Gastroesophageal sphincter (tissue), 3 donors: ENCODE measurements around the gene STRN4.

ENCODE experiments used
- CTCF ChIP-seq, 4 experiments: fragments of 200-600 bp in 2 of 4; fragments of 450-650 bp in 2 of 4; sonication (generic) in 1 of 4; IDR thresholded peaks; one replicate each; pipeline ENCODE4 v1.5.1; 2017 to 2019; ENCODE audit warnings: antibody characterized with exemption in 4 of 4, mild to moderate bottlenecking in 2 of 4, moderate library complexity in 2 of 4
- EP300 ChIP-seq: sonication (generic); formaldehyde crosslinking; IDR thresholded peaks from one replicate; pipeline ENCODE4 v1.6.1; 2017; ENCODE audit warnings: antibody characterized with exemption, mild to moderate bottlenecking
- POLR2A ChIP-seq, 2 donors: fragments of 450-650 bp; IDR thresholded peaks; one replicate each; pipeline ENCODE4 v1.6.1; 2017; ENCODE audit warnings: antibody characterized with exemption in 2 of 2, mild to moderate bottlenecking in 2 of 2, moderate library complexity in 1 of 2

GRCh38 chr19:46715620-46715974 is 30.7 kb downstream of the STRN4 start:
- TF ChIP-seq CTCF (IDR thresholded peaks at IDR 0.05) = no peak
- TF ChIP-seq POLR2A (IDR thresholded peaks at IDR 0.05) = no peak
- no peak for TF ChIP-seq EP300
